Stimulated activated CD8-positive, alpha-beta memory T cell treated with anti-CD3 and anti-CD28 coated beads, Interleukin-4, amount 100 ng/mL, for 4 hours (primary cell): ENCODE results near the gene PPIP5K1.
"Not testable (repeated sequence)": the region's sequence is repeated elsewhere in the genome, so short reads cannot be mapped to it uniquely, and the experiment has no call there.

Experiments
- DNase-seq, 2 donors: peaks; one replicate each; pipeline ENCODE4 v3.0.0-alpha.2; 2020; ENCODE audit warnings: low read depth in 2 of 2, low spot score in 1 of 2

PPIP5K1 gene

DNA sequence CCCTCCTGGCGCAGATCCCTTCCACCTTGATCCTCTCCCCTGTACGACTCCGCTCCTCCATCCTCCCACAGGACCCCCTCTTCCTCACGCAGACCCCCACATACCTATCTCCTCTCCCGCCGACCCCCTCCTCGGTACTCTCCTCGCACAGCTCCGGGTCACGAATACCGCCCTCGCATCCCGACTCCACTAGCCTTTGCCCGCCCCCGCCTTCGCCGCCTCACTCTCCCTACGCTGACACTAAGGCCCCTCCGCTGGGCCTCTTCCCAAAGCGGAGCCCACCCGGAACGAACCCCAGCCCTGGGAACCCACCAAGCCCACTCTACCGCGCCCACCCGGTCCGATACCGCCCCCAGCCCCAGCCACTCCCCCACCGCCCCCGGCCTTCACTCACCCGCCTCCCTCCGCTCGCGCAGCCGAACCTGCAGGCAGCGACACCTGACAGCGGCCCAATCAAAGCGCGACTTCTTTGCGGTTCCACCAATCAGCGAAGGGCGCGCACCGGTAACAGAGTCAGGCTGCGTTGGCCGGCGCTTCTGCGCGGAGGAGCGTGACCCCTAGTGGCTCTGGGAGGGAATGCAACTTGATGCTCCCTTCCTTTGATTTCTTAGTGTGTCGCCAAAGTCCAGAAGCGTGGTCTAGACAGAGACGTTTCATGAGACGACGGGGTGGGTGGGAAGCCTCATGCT, at the start of gene PPIP5K1:
TSS of gene PPIP5K1 (minus strand) at position 431 of the 689 bp plus-strand sequence. CDS start 5,704 bp downstream, outside the sequence.
- not testable (repeated sequence) for DNase-seq

DNA sequence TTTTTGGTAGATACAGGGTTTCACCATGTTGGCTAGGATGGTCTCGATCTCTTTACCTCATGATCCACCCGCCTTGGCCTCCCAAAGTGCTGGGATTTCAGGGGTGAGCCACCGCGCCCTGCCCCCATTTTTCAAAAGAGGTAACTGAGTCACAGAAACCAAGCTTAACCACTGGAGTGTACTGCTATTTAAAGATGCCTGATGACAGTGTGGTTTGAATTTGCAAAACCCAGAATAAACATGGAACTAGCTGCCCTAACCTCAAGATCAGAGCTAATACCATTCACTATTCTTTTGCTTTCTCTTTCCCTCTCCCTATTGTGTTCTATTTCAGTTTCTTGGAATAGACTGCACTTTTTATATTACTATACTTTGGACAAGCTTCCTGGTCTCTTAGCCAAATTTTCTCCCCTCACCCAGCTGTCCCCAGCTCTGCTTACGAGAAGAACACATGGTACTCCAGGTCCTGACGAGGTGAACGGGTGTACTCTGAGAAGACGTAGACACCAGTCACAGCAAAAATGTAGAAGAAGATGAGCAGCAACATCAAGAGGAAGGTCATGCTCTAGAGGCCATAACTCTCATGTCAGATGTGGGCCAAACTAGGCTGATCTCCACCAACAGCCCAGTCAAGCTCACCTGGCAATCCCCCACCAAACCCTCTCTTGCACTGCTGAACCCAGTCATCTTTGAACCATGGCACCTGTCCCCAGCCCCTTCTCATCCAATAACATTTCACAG, 48.6 kb upstream of the PPIP5K1 start:
- DNase-seq = not testable (repeated sequence)

DNA sequence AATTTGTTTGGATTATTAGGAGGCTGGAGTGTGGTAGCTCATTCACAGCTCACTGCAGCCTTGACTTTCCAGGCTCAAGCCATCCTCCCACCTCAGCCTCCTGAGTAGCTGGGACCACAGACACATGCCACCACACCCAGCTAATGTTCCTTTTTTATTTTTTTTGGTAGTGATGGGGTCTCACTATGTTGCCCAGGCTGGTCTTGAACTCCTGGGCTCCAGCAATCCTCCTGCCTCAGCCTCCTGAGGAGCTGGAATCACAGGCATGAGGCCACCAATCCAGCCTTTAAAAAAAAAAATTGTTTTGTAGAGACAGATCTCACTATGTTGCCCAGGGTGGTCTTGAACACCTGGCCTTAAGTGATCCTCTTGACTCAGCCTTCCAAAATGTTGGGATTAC, 36.9 kb upstream of the PPIP5K1 start:
- not testable (repeated sequence) for DNase-seq

DNA sequence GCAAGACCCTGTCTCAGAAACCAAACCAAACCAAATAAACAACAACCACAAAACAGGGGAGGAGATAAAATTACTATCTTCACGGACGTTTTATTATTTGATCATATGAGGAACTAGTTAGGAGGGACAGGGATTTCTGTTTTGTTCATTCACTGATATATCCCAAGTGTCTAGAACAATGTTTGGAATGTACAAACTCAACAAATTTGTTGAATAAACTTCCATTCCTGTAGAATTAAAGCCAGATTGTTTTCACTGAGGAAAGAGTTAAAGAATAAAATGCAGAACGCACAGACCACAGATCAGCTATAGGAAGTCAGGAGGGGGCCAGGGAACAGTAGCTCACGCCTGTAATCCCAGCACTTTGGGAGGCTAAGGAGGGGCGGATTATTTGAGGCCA, 35.1 kb upstream of the PPIP5K1 start:
- DNase-seq = no peak

DNA sequence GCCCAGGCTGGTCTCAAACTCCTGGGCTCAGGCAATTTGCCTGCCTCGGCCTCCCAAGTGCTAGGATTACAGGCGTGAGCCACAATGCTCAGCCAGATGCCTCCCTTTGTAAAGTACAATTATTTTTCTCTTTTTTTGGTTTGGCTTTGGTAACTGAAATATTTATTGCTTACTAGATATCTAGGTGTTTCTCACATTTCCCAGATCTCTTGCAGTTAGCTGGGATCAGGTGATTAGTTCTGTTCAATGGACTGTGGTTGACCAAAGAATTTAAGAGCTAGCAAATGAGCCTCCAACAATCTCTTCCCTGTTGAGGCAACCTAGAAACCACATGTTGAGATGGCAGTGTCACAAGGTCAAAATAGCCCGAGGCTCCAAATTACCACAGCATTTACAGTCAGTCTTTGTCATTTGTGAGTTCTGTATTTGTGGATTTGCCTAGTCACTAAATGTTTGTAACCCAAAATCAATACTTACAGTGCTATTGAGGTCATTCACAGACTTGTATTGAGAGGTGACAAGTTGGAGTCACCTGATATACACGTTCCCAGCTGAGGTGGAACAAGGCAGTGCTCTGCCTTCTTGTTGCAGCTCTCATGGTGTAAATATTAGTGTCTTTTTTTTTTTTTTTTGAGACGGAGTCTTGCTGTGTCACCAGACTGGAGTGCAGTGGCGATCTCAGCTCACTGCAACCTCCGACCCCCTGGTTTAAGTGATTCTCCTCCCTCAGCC, 32.2 kb upstream of the PPIP5K1 start:
- DNase-seq = not testable (repeated sequence)

DNA sequence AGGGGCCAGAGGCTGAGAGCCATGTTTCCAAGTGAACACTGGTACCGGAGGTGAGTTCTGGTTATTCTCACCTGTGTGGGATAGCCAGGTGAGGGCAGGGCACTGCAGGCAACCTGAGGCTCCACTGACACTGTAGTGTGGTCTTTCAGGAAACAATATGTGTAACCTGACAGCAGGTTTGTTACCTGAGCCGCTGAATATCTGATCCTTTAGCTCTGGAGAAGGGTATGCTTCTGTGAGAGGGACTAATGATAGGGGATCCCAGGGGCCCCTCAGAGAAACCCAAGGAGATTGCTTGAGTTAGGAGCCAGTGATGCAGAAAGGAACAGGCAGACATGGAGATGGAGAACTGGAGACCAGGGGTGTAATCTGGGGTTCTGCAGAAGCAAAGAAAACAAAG, 28.7 kb upstream of the PPIP5K1 start, which contains the start of gene STRC:
TSS of gene STRC (minus strand) at position 101 of the 400 bp plus-strand sequence. CDS start at position 23, 78 bp downstream.
- not testable (repeated sequence) for DNase-seq

DNA sequence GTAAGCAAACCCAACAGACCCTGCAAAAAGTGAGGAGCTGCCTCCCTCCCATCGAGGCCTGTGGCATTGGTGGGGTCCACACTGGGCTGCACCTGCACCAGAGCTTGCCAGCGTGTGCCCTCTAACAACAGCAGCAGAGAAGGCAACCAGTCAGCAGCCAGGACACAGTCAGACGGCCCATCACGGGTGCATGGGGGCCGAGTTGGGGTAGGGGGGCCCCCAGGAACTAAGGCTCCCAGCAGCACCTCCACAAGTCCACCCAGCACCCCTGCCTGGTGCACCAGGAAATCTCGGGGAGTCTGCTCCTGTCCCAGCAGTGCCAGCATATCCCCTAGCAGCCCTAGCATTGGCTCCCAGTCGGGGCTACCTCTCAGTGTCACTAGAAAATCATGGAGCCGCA, 27.7 kb upstream of the PPIP5K1 start:
- not testable (repeated sequence) for DNase-seq

DNA sequence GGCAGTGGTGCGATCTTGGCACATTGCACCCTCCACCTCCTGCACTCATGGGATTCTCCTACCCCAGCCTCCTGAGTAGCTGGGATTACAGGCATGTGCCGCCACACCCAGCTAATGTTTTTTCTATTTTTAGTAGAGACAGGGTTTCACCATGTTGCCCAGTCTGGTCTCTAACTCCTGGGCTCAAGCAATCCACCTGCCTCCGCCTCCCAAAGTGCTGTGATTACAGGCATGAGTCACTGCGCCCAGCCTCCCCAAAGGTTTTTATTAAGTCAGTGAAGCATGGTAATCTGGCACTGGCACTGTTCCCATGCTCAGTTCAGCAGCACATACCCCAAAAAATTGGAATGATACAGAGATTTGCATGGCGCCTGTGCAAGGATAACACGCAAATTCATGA, 12.2 kb upstream of the PPIP5K1 start:
- DNase-seq = not testable (repeated sequence)

DNA sequence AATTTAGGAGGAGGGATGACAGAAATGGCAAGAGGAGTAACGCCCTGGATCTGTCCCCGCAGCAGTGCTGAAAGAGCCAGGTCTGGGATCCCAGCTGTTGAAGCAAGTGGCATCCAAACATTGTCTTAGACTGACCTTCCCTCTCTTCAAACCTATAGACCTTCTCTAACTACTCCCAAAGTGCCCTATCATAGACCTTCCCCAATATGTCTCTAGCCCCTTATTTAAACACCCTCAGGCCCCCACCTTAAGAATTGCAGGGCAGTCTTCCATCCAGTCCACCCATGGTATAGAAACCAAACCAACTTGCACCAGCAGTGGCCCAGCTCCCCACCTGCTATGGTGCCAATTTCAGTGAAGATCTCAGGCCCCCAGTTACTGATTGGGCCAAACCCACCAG, 10.2 kb upstream of the PPIP5K1 start:
- not testable (repeated sequence) for DNase-seq

DNA sequence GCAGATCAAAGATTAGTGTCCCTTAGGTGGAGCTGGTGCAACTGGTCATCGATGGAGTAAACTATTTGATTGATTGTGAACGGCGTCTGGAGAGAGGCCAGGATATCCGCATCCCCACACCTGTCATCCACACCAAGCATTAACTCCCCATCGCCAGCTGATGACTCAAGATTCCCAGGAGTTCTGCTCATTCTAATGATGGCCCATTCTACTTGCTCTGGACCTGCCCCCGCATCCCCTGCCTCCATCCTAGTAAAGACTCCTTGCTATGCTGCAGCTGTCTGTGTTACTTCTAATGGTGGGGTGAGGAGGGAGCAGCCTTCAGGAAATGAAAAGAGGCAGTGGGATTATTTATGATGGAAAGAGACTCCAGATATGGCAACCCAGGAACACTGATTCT, 9.1 kb upstream of the PPIP5K1 start:
- not testable (repeated sequence) for DNase-seq

DNA sequence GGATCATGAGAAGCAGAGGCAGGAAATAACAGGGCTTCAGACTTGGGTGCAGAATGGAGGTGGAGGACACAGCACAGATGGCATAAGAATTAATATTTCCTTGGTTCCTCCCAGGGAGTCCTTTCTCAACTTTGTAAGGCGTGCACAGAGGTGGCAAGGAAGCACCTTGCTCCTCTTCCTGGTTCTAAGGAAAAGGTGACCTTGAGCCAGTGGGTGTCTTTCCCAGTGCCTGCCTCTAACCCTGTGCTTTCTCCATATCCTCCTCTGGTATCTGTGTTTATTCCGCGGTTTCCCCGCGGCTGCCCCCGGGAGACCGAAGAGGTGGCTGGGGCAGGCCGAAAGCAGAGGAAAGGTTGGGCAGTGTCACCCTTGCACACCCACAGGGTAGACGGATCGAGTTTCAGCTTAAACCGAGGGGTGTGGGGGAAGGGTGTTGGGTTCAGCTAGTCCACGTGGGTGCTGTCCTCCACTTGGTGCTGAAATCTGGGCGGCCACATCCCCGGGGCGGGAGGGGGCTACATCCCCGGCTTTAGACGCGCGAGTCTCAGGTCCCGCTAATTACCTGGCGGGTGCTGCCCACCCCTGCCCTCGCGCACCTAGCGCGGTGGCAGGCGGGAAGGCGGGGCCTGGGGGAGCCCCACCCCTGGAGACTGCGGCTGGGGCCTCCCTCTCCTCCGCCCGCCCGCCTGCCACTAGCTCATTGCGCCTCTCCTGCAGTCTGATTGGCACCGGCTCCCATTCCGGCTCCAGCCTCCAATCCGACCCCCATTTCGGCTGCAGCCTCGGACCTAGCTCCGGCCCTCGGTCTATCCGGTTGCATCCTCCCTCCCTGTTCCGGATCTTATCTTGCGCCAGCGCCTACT, 3.6 kb upstream of the PPIP5K1 start, which contains the start of gene CKMT1B:
TSS of gene CKMT1B (plus strand) at position 700 of the 863 bp plus-strand sequence. CDS start 192 bp downstream, outside the sequence.
- not testable (repeated sequence) for DNase-seq

DNA sequence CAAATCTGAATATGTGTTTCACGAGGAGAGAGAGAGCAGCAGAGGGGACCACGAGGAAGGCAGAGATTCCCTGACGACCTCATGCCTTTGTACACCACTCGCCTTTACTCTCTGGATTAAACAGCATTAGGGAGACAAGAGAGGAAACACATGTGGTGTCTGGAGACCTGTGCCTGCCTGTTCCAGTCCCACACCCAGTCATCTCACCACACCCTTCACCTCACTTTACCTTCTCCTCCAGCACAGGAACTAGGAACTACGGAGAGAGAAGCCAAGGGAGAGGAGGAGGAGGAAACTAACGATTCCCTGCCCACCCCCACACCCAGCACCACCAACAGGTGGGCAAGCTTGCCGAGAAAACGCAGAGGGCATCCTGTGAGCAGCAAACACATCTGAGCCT, 2.8 kb upstream of the PPIP5K1 start:
- not testable (repeated sequence) for DNase-seq

DNA sequence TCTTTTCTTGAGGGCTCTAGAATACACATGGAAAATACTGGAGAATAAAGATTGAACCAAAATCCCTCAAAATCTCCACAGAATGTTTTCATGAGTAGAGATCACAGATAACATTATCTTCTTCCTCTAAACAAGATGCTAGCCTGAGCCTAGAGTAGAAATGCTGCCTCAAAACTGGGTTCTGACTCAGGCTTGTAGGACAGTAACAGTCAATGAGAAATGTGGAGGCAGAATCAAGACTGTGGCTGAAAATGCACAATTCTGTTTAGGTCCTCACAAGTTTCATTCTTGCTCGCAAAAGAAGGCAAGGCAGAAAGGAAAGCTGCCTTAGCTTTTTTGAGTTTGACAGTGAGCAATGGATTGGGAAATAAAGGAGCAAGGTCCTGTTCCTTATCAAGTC, 15.4 kb downstream of the PPIP5K1 start:
- not testable (repeated sequence) for DNase-seq

DNA sequence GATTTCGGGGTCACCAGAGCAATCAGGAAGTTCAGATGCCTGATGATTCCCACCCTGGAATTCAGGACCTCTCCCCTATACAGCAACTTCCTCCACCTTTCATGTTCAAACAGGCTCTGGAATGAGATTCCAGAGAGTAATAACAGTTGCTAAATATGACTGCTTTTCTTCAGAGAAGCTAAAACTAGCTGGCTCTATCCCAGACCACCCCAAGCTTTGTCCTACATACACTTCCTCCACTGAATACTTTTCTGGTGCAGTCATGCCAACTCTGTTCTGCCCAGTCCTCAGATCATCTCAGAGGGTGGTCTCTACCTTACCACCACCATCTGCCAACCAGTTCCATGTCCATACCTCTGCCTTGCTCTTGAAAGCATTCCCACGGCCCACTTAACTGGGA, 23.4 kb downstream of the PPIP5K1 start:
- not testable (repeated sequence) for DNase-seq

DNA sequence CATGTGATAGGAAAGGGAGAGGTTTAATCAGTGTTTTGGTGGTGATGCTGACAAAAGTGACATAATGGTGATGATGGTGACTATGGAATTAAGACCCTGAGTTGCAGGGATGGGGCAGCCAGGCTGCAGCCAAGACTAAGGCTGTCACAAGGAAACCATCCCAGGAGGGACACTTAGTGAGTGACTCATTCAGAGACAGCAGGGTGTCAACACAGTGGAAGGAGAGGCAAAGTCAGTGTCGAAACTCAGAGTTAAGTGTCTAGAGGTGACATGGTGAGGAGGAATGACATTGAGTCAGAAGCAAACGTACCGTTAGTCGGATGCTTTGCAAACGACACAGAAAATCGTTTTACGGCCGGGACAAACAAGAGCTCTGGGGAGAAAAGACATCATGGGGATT, 26.2 kb downstream of the PPIP5K1 start:
- DNase-seq = not testable (repeated sequence)

DNA sequence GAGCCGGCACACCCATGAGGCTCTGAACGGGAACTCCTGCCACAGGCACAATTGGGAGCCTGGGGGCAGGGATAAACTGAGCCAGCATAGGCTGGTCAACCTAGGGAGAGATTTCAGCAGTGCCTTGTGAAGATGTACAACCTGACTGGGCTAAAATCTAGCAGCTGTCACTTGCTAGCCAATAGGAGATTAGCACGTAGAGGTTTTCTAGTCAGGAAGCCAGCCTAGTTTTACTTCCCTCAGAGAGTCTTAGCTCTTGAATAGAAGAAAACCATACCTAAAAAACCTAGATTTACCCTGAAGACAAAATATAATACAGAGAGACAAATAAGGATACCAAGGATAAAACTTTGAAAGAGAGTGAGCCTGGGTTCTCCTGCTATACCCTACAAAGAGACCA, 27.3 kb downstream of the PPIP5K1 start:
- not testable (repeated sequence) for DNase-seq

DNA sequence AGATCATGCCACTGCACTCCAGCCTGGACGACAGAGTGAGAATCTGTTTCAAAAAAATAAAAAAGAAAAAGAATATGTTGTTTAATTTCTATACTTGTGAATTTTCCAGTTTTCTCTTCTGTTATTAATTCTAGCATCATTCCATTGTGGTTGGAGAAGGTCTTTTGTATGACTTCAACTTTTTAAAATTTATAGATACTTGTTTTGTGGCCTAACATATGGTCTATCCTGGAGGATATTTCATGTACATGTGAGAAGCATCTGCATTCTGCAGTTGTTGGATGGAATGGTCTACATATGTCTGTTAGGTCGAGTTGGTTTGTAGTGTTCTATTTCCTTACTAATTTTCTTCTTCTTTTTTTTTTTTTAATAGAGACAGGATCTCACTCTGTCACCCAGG, 37.0 kb downstream of the PPIP5K1 start:
- DNase-seq = no peak

DNA sequence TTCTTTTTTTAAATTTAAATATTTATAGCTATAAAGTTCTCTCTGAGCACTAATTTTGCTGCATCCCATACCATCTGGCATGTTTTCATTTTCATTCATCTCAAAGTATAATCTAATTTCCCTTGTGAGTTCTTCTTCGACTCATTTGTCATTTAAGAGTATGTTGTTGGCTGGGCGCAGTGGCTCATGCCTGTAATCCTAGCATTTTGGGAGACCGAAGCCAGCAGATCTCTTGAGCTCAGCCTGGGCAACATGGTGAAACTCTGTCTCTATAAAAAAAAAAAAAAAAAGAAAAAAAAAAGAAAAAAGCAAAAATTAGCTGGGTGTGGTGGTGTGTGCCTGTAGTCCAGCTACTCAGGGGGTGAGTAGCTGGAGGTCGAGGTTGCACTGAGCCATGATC, 37.8 kb downstream of the PPIP5K1 start:
- no peak for DNase-seq

DNA sequence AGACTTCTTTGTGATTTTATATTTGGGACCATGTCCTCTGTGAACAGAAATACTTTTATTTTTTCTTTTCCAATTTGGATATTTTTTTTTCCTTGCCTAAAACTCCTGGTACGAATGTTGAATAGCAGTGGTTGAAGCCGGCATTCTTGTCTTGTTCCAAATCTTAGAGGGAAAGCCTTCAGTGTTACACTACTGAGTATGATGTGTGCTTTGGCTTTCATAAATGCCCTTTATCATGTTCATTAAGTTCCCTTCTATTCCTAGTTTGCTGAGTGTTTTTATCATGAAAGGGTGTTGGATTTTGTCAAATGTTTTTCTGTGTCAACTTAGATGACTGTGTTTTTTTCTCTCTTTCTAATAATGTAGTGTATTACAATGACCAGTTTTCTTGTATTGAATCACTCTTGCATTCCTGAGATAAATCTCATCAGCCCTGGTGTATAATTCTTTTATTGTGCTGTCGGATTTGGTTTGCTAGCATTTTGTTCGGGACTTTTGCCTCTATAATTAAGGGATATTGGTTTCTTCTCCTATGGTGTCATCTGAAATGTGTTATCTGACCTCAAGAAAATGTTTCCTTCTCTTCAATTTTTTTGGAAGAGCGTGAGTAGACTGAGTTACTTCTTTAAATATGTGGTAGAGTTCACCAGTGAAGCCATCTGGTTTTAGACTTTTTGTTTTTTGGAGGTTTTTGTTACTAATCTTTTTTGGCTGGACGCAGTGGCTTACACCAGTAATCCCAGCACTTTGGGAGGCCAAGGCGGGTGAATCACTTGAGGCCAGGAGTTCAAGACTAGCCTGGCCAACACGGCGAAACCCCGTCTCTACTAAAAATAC, 39.3 kb downstream of the PPIP5K1 start:
- DNase-seq = no peak

DNA sequence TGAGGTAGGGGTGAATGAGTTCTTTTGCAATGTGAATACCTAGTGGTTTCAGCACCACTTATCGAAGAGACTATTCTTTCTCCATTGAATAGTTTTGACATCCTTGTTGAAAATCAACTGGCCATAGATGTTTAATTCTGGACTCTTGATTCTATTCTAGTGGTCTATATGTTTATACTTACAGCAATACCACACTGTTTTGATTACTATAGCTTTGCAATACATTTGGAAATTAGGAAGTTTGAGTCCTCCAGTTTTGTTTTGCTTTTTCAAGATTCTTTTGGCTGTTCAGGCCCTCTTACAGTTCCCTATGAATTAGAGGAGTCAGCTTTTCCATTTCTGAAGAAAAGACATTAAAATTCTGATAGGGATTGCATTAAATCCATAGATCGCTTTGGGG, 42.5 kb downstream of the PPIP5K1 start:
- no peak for DNase-seq
